Mucosa of rectum (tissue), 2 donors: ENCODE results near the gene ALCAM.

Source experiments
- H3K27ac ChIP-seq, 2 donors: one replicate each; pipeline ENCODE4 v1.7.0; 2013; ENCODE audit warnings: inconsistent platforms in 2 of 2, low read depth in 2 of 2, low read length in 2 of 2
- H3K27me3 ChIP-seq, 2 donors: one replicate each; pipeline ENCODE4 v1.7.0; 2013; ENCODE audit warnings: low read length in 2 of 2; ENCODE audit not compliant: control insufficient read depth in 2 of 2, insufficient read depth in 2 of 2
- H3K36me3 ChIP-seq, 2 donors: one replicate each; pipeline ENCODE4 v1.7.0; 2013; ENCODE audit warnings: low read length in 2 of 2; ENCODE audit not compliant: control insufficient read depth in 2 of 2, insufficient read depth in 2 of 2
- H3K4me1 ChIP-seq, 2 donors: one replicate each; pipeline ENCODE4 v1.7.0; 2013; ENCODE audit warnings: low read length in 2 of 2, mild to moderate bottlenecking in 1 of 2; ENCODE audit not compliant: control insufficient read depth in 2 of 2, insufficient read depth in 2 of 2
- H3K4me3 ChIP-seq, 2 donors: one replicate each; pipeline ENCODE4 v1.7.0; 2013; ENCODE audit warnings: low read length in 2 of 2
- H3K9ac ChIP-seq, 2 donors: one replicate each; pipeline ENCODE4 v1.7.0; 2013; ENCODE audit warnings: low read length in 2 of 2, low read depth in 1 of 2, mild to moderate bottlenecking in 1 of 2
- H3K9me3 ChIP-seq, 2 donors: one replicate each; pipeline ENCODE4 v1.7.0; 2013; ENCODE audit warnings: low read length in 2 of 2; ENCODE audit not compliant: control insufficient read depth in 2 of 2
- donor health status: healthy.
- donor health status: Normal muscosa, but diverticular disease.

The ALCAM gene

GRCh38 chr3:105470851-105471250 is 104.1 kb downstream of the ALCAM start:
- Histone ChIP-seq H3K27ac (no peak overlapping the region), H3K9me3 (no peaks in the 10 kb centered on the region), H3K27me3 (no peaks in the 10 kb centered on the region), H3K9ac (no peak overlapping the region), H3K4me3 (no peak overlapping the region), H3K4me1 (no peaks in the 10 kb centered on the region), H3K36me3 (no peaks in the 10 kb centered on the region)

- no peaks in the 10 kb centered on the region for H3K36me3 ChIP-seq
- no peak overlapping the region for H3K4me3 ChIP-seq
- H3K9me3 ChIP-seq: no peaks in the 10 kb centered on the region
- H3K4me1 ChIP-seq: no peaks in the 10 kb centered on the region
- H3K27ac ChIP-seq: no peak overlapping the region
- H3K9ac ChIP-seq: no peak overlapping the region
- no peaks in the 10 kb centered on the region for H3K27me3 ChIP-seq
These were observed 107.0 kb downstream of the ALCAM start for GRCh38 chr3:105473521-105474223.

GRCh38 chr3:105480768-105481167 is 114.1 kb downstream of the ALCAM start:
- H3K36me3 ChIP-seq: no peaks in the 10 kb centered on the region
- H3K27me3 ChIP-seq: no peaks in the 10 kb centered on the region
- no peak overlapping the region for H3K27ac ChIP-seq

GRCh38 chr3:105483476-105483875 is 116.8 kb downstream of the ALCAM start:
- no peaks in the 10 kb centered on the region for H3K36me3 ChIP-seq
- no peak overlapping the region for H3K9ac ChIP-seq
- no peak overlapping the region for H3K27ac ChIP-seq
- H3K4me1 ChIP-seq: no peaks in the 10 kb centered on the region
- no peaks in the 10 kb centered on the region for H3K9me3 ChIP-seq
- H3K4me3 ChIP-seq: no peak overlapping the region
- no peaks in the 10 kb centered on the region for H3K27me3 ChIP-seq

More at GRCh38 chr3:105480768-105481167, 114.1 kb downstream of the ALCAM start:
- no peak overlapping the region for H3K9ac ChIP-seq
- no peak overlapping the region for H3K4me3 ChIP-seq
- H3K4me1 ChIP-seq: no peaks in the 10 kb centered on the region
- no peaks in the 10 kb centered on the region for H3K9me3 ChIP-seq

- no peak overlapping the region for H3K4me3 ChIP-seq
- no peaks in the 10 kb centered on the region for H3K27me3 ChIP-seq
- H3K9me3 ChIP-seq: peaks cover 2 to 5% of the 10 kb centered on the region in 2 donors
- H3K4me1 ChIP-seq: no peaks in the 10 kb centered on the region
- H3K9ac ChIP-seq: no peak overlapping the region
- H3K27ac ChIP-seq: no peak overlapping the region
- H3K36me3 ChIP-seq: no peaks in the 10 kb centered on the region
These were observed 123.3 kb downstream of the ALCAM start for GRCh38 chr3:105490045-105490444.

- Histone ChIP-seq H3K36me3 (no peaks in the 10 kb centered on the region), H3K27me3 (no peaks in the 10 kb centered on the region), H3K9ac (no peak overlapping the region), H3K27ac (no peak overlapping the region), H3K4me3 (no peak overlapping the region), H3K4me1 (no peaks in the 10 kb centered on the region), H3K9me3 (peaks cover 2 to 5% of the 10 kb centered on the region in 2 donors)
These were observed 126.7 kb downstream of the ALCAM start for GRCh38 chr3:105493305-105493892.

GRCh38 chr3:105495021-105495420 is 128.3 kb downstream of the ALCAM start:
- no peaks in the 10 kb centered on the region for H3K27me3 ChIP-seq
- peaks cover 2 to 3% of the 10 kb centered on the region in 2 donors for H3K9me3 ChIP-seq
- H3K36me3 ChIP-seq: no peaks in the 10 kb centered on the region
- no peaks in the 10 kb centered on the region for H3K4me1 ChIP-seq
- H3K27ac ChIP-seq: no peak overlapping the region
- no peak overlapping the region for H3K9ac ChIP-seq
- H3K4me3 ChIP-seq: no peak overlapping the region

- Histone ChIP-seq H3K36me3 (no peaks in the 10 kb centered on the region), H3K27ac (no peak overlapping the region), H3K4me3 (no peak overlapping the region), H3K4me1 (no peaks in the 10 kb centered on the region), H3K9me3 (no peaks in the 10 kb centered on the region), H3K27me3 (no peaks in the 10 kb centered on the region), H3K9ac (no peak overlapping the region)
These were observed 129.6 kb downstream of the ALCAM start for GRCh38 chr3:105496343-105496742.

GRCh38 chr3:105497386-105497785 is 130.7 kb downstream of the ALCAM start:
- Histone ChIP-seq H3K4me3 (no peak overlapping the region), H3K27me3 (no peaks in the 10 kb centered on the region), H3K4me1 (no peaks in the 10 kb centered on the region), H3K9ac (no peak overlapping the region), H3K36me3 (no peaks in the 10 kb centered on the region), H3K27ac (no peak overlapping the region), H3K9me3 (no peaks in the 10 kb centered on the region)

GRCh38 chr3:105499961-105500360 is 133.3 kb downstream of the ALCAM start:
- H3K27ac ChIP-seq: no peak overlapping the region
- H3K27me3 ChIP-seq: no peaks in the 10 kb centered on the region
- no peak overlapping the region for H3K4me3 ChIP-seq
- H3K9ac ChIP-seq: no peak overlapping the region
- no peaks in the 10 kb centered on the region for H3K9me3 ChIP-seq
- H3K4me1 ChIP-seq: no peaks in the 10 kb centered on the region
- no peaks in the 10 kb centered on the region for H3K36me3 ChIP-seq
